Psoas muscle (tissue), 8 donors: ENCODE measurements around the gene BNC1. TPM values are rescaled to one million over a fixed set of nuclear protein-coding genes. Genes with fewer than 3 reads are reported as not detected.

ENCODE experiments used
- ATAC-seq, 4 donors: fragments of 200-7000 bp; cut with Tn5 transposase; one replicate each; pipeline ENCODE4 v1.9.1; 2020; ENCODE audit warnings: moderate library complexity in 3 of 4, mild to moderate bottlenecking in 2 of 4
- DNase-seq, 2 donors: peaks; one replicate each; pipeline ENCODE4 v3.0.0-alpha.2; 2020
- H3K27ac ChIP-seq: fragments of 200-600 bp; one replicate; pipeline ENCODE4 v1.8.0; 2022
- H3K27me3 ChIP-seq, 3 donors: fragments of 200-600 bp in 1 of 3; one replicate each; pipeline versions ENCODE4 v1.6.1 to v1.8.0; 2013 to 2022; ENCODE audit warnings: low read length in 2 of 3, mild to moderate bottlenecking in 2 of 3, moderate library complexity in 1 of 3; ENCODE audit not compliant: insufficient read depth in 3 of 3
- H3K36me3 ChIP-seq, 2 donors: fragments of 200-600 bp in 1 of 2; one replicate each; pipeline versions ENCODE4 v1.6.1 to v1.8.0; 2013 to 2022; ENCODE audit warnings: low read depth in 1 of 2, mild to moderate bottlenecking in 1 of 2, moderate library complexity in 1 of 2; ENCODE audit not compliant: insufficient read depth in 1 of 2
- H3K4me1 ChIP-seq: fragments of 200-600 bp; one replicate; pipeline ENCODE4 v1.8.0; 2022
- H3K4me3 ChIP-seq: fragments of 200-600 bp; one replicate; pipeline ENCODE4 v1.8.0; 2022; ENCODE audit warnings: mild to moderate bottlenecking
- H3K9me3 ChIP-seq: fragments of 200-600 bp; one replicate; pipeline ENCODE4 v1.8.0; 2022
- WGBS, 3 donors: extraction: QIAGEN DNeasy Blood & Tissue Kit; methylation state at CpG; one replicate each; pipeline versions ENCODE4 v1.1.6 to v1.1.7; 2013; 5-methylcytosine and 5-hydroxymethylcytosine counted together
- intact Hi-C, 2 donors: fragments of 100-400 bp; cut with DNase I; formaldehyde crosslinking; loops; one replicate each; pipeline versions ENCODE4 v1.11.0 to v1.14.2; 2022
- polyA plus RNA-seq, 3 donors: library from polyadenylated mRNA; stranded (reverse); fragments of 200-250 nt; gene quantifications; one replicate each; pipeline ENCODE4 v1.2.3, GENCODE V29; 2013
- total RNA-seq, 4 donors: library from RNA; stranded (reverse); fragmentation: NEBNext Ultra II Directional in 2 of 4; extraction: Animal tissue kit (Norgen Biotek cat#: 25700) in 2 of 4; gene quantifications; one replicate each; pipeline versions ENCODE4 v1.2.1 to v1.2.4, GENCODE V29; 2021 to 2023
- TF ChIP-seq, protein P1 (sequence below): fragments of 200-600 bp; IDR thresholded peaks from one replicate; pipeline ENCODE4 v1.8.0; 2022; ENCODE audit warnings: antibody characterized with exemption
- donor health status: healthy with polysubstance abuse.
- donor health status: DM: no; HTN: no; CAD: no; lungs with moderate emphysema.
- donor health status: Bipolar disorder and iron deficiency.
- donor health status: healthy.
- donor health status: DM: yes; HTN: yes; CAD: no.
- donor health status: DM: no; HTN: no; CAD: no.
- donor health status: DM: no; HTN: no; CAD: no.
- donor health status: DM: yes; HTN: yes; CAD: no.

The BNC1 gene
- total and polyA plus RNA-seq, 7 donors = 0.04 to 0.26 (median 0.10) TPM

DNA sequence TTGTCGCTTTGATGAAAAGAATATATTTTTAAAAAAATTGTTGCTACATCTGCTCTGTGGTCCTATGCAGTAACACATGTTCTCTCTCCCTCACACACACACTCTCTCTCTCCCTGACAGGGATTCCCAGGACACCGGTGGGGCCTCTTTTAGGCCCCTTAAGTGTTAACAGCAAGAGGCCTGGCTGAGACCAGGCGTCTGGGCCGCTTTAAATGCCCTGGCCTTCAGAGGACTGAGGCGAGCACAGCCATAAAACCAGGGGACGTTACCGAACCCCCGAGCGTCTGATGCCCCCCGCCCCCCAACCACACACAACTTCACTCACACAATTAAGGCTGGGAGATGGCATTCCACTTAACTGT, 1.7 kb downstream of the BNC1 start:
- TF ChIP-seq, protein P1, sequence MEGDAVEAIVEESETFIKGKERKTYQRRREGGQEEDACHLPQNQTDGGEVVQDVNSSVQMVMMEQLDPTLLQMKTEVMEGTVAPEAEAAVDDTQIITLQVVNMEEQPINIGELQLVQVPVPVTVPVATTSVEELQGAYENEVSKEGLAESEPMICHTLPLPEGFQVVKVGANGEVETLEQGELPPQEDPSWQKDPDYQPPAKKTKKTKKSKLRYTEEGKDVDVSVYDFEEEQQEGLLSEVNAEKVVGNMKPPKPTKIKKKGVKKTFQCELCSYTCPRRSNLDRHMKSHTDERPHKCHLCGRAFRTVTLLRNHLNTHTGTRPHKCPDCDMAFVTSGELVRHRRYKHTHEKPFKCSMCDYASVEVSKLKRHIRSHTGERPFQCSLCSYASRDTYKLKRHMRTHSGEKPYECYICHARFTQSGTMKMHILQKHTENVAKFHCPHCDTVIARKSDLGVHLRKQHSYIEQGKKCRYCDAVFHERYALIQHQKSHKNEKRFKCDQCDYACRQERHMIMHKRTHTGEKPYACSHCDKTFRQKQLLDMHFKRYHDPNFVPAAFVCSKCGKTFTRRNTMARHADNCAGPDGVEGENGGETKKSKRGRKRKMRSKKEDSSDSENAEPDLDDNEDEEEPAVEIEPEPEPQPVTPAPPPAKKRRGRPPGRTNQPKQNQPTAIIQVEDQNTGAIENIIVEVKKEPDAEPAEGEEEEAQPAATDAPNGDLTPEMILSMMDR = no peak
- Histone ChIP-seq H3K27me3 (peaks cover 0 to 91% (median 26%) of the 10 kb centered on the region in 3 donors), H3K36me3 (no peaks in the 10 kb centered on the region), H3K4me1 (no peaks in the 10 kb centered on the region), H3K27ac (no peak overlapping the region), H3K4me3 (peak overlapping the region; percentile 60), H3K9me3 (no peaks in the 10 kb centered on the region)
- WGBS, 3 donors = 31 to 35% (median 33%) methylated on average over 10 of the region's 10 CpGs
- DNase-seq = no peak
- intact Hi-C loops = no loop called here
- ATAC-seq = no peak

DNA sequence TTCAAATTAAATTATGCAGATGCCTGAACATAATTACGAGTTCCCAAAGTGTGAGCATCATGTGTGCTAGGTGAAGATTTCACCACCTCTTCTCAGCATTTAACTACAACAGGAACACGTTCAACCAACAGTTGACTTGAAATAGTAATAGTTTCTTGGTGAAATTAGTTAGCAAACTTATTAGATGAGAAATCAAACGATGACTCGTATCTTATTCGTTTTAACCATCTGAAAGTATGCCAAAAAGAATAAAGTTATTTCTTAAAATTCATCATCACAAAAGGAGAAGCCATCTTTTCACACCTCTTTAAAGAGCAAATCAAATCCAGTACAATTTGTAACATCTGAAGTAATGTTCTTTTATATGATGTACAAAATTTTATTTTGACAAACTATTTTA, 2.3 kb downstream of the BNC1 start:
- Histone ChIP-seq H3K4me3 (no peak overlapping the region), H3K27ac (no peak overlapping the region), H3K9me3 (no peaks in the 10 kb centered on the region), H3K27me3 (peaks cover 0 to 90% (median 26%) of the 10 kb centered on the region in 3 donors), H3K36me3 (no peaks in the 10 kb centered on the region), H3K4me1 (no peaks in the 10 kb centered on the region)
- intact Hi-C loops = no loop called here
- DNase-seq (no peak), ATAC-seq (no peak)
- 92 to 94% (median 92%) methylated on average over 5 of the region's 5 CpGs for WGBS, 3 donors
- TF ChIP-seq, protein P1 = no peak

DNA sequence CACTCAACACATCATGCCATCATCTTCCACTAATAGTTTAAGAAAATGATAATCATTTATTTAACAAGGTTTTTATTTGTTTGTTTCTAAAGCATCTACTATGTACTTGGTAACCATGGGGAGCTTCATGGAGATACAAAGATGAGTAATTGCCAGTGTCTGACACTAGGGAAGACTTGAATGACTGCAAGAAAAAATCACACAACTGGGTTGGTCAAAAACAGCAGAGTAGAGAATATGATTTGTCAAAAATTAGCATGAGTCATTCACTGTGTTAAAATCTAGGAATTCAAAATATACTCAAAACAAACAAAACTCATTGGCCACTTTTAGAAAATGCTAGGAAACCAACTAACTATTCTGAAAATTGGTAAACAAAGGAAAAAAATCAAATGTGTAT, 6.3 kb downstream of the BNC1 start:
- Histone ChIP-seq H3K9me3 (no peaks in the 10 kb centered on the region), H3K27ac (no peak overlapping the region), H3K4me1 (no peaks in the 10 kb centered on the region), H3K27me3 (peaks cover 3 to 81% (median 6%) of the 10 kb centered on the region in 3 donors), H3K4me3 (no peak overlapping the region), H3K36me3 (no peaks in the 10 kb centered on the region)
- DNase-seq (no peak), ATAC-seq (no peak)
- intact Hi-C loops = no loop called here
- TF ChIP-seq, protein P1 = no peak

DNA sequence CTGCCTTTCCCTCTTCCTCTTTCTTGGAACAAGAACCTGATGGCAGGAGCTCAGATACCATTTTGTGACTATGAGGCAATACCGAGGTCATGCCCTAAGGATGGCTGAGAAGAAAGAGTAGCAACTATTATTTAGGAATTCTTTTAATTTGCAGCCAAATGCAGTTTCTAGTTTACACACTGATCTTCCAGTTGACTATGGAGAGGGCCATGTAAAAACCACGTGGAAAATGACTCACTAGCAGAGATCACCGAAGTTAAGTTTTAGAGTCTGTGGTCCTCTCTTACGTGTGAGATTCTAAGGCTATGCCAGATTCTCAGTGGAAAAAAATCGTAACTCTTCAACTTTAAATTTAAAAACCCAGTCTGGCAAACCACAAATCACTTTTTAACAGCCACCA, 7.8 kb downstream of the BNC1 start:
- Histone ChIP-seq H3K4me3 (no peak overlapping the region), H3K27me3 (peaks cover 2 to 66% (median 3%) of the 10 kb centered on the region in 3 donors), H3K27ac (no peak overlapping the region), H3K4me1 (no peaks in the 10 kb centered on the region), H3K9me3 (no peaks in the 10 kb centered on the region), H3K36me3 (no peaks in the 10 kb centered on the region)
- 83 to 92% (median 88%) methylated on average over 5 of the region's 5 CpGs for WGBS, 3 donors
- DNase-seq = no peak
- ATAC-seq = no peak
- intact Hi-C loops = no loop called here
- TF ChIP-seq, protein P1 = no peak

DNA sequence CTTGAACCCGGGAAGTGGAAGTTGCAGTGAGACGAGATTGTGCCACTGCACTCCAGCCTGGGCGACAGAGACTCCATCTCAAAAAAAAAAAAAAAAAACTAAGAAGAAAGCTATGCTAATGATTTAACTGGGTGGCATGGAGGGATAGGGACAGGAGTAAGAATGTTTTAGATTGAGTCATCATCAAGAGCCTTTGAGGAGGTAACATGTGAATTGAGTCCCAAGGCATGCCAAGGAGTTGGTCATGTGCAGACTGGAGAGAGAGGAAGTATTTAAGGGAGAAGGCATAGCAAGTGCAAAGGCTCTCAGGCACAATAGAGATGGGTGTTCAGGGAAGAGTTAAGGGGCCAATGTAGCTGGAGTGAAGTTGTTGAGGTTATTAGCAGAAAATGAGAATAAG, 9.1 kb downstream of the BNC1 start:
- DNase-seq (no peak), ATAC-seq (no peak)
- Histone ChIP-seq H3K4me3 (no peak overlapping the region), H3K4me1 (no peaks in the 10 kb centered on the region), H3K36me3 (no peaks in the 10 kb centered on the region), H3K9me3 (no peaks in the 10 kb centered on the region), H3K27ac (no peak overlapping the region), H3K27me3 (peaks cover 0 to 63% (median 3%) of the 10 kb centered on the region in 3 donors)
- TF ChIP-seq, protein P1 = no peak
- intact Hi-C loops = no loop called here
- WGBS, 3 donors = 95 to 98% (median 98%) methylated on average over 3 of the region's 3 CpGs
